DOHH2 (cell line): ENCODE measurements around the gene LAMA3.

Source experiments
- H3F3A ChIP-seq: fragments of 200-600 bp; sonication (generic), shearing (Covaris generic); 2 replicates; pipeline ENCODE4 v1.6.0; 2016; ENCODE audit warnings: antibody characterized with exemption, mild to moderate bottlenecking; ENCODE audit not compliant: control insufficient read depth, insufficient read depth
- H3K27ac ChIP-seq: fragments of 200-600 bp; sonication (generic); 2 replicates; pipeline ENCODE4 v1.5.1; 2014; ENCODE audit warnings: low read depth, mild to moderate bottlenecking, low read length, moderate library complexity
- H3K27me3 ChIP-seq: fragments of 200-600 bp; sonication (generic); 2 replicates; pipeline ENCODE4 v1.6.1; 2014; ENCODE audit warnings: mild to moderate bottlenecking, low read length, mixed read lengths; ENCODE audit not compliant: control insufficient read depth
- H3K36me3 ChIP-seq: fragments of 200-600 bp; sonication (generic); 2 replicates; pipeline ENCODE4 v1.6.1; 2014; ENCODE audit warnings: mild to moderate bottlenecking, low read length, moderate library complexity, mixed read lengths; ENCODE audit not compliant: control insufficient read depth
- H3K4me1 ChIP-seq: fragments of 200-600 bp; sonication (generic); 2 replicates; pipeline ENCODE4 v1.6.1; 2014; ENCODE audit warnings: mild to moderate bottlenecking, low read length, mixed read lengths; ENCODE audit not compliant: control insufficient read depth
- H3K4me2 ChIP-seq: fragments of 200-600 bp; sonication (generic); 2 replicates; pipeline ENCODE4 v1.6.0; 2014; ENCODE audit warnings: mild to moderate bottlenecking, low read length, moderate library complexity
- H3K4me3 ChIP-seq: fragments of 200-600 bp; sonication (generic); 2 replicates; pipeline ENCODE4 v1.5.1; 2014; ENCODE audit warnings: mild to moderate bottlenecking, low read length, mixed read lengths
- H3K79me2 ChIP-seq: fragments of 200-600 bp; sonication (generic); 2 replicates; pipeline ENCODE4 v1.6.1; 2014; ENCODE audit warnings: mild to moderate bottlenecking, low read length, mixed read lengths; ENCODE audit not compliant: control insufficient read depth
- H3K9me2 ChIP-seq: fragments of 200-600 bp; sonication (generic); replicated peaks from 2 replicates; pipeline ENCODE4 v1.6.1; 2014; ENCODE audit warnings: mild to moderate bottlenecking, low read length, mixed read lengths; ENCODE audit not compliant: control insufficient read depth
- H3K9me3 ChIP-seq: fragments of 200-600 bp; sonication (generic); 2 replicates; pipeline ENCODE4 v1.6.1; 2014; ENCODE audit warnings: antibody characterized with exemption, low read length, mixed read lengths; ENCODE audit not compliant: control insufficient read depth, insufficient read depth
- H4K20me1 ChIP-seq: fragments of 200-600 bp; sonication (generic); 2 replicates; pipeline ENCODE4 v1.6.0; 2014; ENCODE audit warnings: low read depth, mild to moderate bottlenecking, antibody characterized with exemption, low read length, moderate library complexity; ENCODE audit not compliant: control insufficient read depth, insufficient read depth
- EZH2phosphoT487 ChIP-seq: fragments of 200-600 bp; sonication (generic); IDR thresholded peaks from 2 replicates; pipeline ENCODE4 v1.6.1; 2017; ENCODE audit warnings: borderline replicate concordance, mild to moderate bottlenecking, antibody characterized with exemption, low read length, moderate library complexity, mixed read lengths
- TF ChIP-seq, protein P1 (sequence below): fragments of 200-600 bp; sonication (generic); IDR thresholded peaks from one replicate; pipeline ENCODE4 v1.5.1; 2014; ENCODE audit warnings: antibody characterized with exemption, mild to moderate bottlenecking, low read depth, low read length; ENCODE audit not compliant: poor library complexity, severe bottlenecking

The LAMA3 gene

DNA sequence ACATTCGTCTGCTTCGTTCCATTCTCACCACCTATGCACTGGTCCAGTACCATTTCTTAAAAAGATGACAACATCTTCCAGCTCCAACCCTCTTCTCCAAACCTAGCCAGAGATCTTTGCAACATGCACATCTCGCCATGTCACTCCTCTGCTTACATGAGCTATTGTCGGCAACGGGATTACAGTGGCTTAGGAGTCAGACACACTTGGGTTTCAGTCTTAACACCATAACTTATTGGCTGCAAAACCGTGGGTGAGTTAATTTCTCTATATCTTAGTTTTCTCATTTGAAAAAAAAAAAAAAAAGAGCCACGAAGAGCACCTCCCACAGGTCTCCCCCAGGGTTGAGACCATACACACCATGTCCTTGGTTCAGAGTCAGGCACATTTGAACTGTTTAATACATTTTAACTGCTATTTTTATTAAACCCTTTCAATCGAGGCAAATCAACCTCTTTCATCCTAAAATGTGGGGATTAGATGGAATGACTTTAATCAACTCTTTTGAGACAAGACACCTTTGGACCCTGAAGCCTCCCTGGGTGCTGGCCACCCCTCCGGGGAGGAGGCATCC is 27.4 kb upstream of the LAMA3 start:
- Histone ChIP-seq H3K9me2 (no peaks in the 10 kb centered on the region), H3K4me3 (no peak overlapping the region), H3K9me3 (no peaks in the 10 kb centered on the region), H3K4me1 (no peaks in the 10 kb centered on the region), H3K36me3 (no peaks in the 10 kb centered on the region), H4K20me1 (no peaks in the 10 kb centered on the region), H3F3A (no peaks in the 10 kb centered on the region), H3K79me2 (no peaks in the 10 kb centered on the region), H3K27me3 (peaks cover 36% of the 10 kb centered on the region), H3K27ac (no peak overlapping the region), H3K4me2 (no peak overlapping the region)
- no peak for TF ChIP-seq EZH2phosphoT487

DNA sequence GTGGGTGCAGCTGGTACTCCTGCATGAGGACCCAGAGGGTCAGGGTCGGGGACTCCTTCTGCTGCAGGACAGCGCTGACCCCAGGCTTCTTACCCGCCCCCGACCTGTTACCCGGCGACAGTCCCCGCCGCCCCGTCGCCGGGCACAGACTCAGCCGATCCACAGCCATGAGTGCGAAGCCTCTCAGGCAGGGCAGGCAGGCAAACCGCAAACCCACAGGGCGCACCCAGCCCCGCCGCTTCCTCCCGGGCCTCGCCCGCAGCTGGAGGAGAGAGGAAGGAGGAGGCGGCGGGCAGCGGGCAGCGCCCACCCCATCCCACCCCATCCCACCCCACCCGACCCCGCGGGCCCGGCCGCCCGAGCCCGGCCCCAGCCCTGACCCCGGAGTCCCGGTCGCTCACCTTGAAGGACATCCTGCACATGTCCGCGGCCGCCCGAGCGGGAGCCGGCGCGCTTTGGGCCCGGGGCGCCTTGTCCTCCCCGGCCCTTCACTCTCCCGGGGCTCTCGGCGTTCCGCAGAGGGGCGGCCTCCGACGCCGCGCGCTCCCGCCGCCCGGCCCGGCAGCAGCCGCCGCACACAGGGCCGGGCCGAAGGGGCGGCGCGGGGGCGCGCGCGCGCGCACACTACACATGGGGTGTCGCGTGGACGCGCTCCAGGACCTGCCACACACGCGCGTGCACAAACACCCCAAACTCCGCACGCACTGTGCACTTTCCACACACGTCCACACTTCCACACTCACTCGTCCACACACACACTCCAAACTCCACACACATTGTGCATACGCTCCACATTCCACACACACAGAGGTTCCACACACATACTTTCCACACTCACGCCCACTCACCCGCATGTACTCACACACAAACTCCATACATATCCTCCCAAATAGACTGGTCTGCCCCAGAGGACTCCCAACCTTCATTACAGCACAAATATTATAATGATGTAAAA is 26.7 kb upstream of the LAMA3 start, which contains the start of gene ANKRD29:
TSS of gene ANKRD29 (minus strand) at position 603 of the 955 bp plus-strand sequence. CDS start at position 422, 181 bp downstream.
- Histone ChIP-seq H3K4me3 (no peak within 1 kb of the TSS), H3K27ac (no peak within 1 kb of the TSS), H4K20me1 (no peaks in the 10 kb centered on the region)

DNA sequence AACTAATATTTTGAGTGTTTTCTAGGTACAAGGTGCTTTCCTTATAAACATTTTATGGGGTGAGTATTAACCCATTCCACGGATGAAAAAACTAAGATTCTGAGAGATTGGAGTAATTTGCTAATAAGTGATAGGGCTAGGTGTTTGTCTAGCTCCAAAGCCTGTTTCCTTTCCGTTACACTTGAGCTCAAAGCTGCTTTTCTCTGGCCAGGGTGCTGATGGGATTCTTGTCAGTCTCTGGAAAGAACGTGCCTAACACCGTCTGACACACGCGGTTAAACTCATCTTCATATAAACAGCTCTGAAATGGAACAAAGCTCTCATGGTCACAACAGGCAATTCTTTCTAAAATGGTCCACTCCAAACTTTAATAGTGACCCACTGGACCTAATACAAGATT is 24.6 kb upstream of the LAMA3 start:
- Histone ChIP-seq H3K9me3 (no peaks in the 10 kb centered on the region), H3K27me3 (peaks cover 33% of the 10 kb centered on the region), H3K4me3 (no peak overlapping the region), H3F3A (no peaks in the 10 kb centered on the region), H3K4me2 (no peak overlapping the region), H3K36me3 (no peaks in the 10 kb centered on the region), H3K27ac (no peak overlapping the region), H3K9me2 (no peaks in the 10 kb centered on the region), H3K4me1 (no peaks in the 10 kb centered on the region), H4K20me1 (no peaks in the 10 kb centered on the region), H3K79me2 (no peaks in the 10 kb centered on the region)
- TF ChIP-seq, protein P1, sequence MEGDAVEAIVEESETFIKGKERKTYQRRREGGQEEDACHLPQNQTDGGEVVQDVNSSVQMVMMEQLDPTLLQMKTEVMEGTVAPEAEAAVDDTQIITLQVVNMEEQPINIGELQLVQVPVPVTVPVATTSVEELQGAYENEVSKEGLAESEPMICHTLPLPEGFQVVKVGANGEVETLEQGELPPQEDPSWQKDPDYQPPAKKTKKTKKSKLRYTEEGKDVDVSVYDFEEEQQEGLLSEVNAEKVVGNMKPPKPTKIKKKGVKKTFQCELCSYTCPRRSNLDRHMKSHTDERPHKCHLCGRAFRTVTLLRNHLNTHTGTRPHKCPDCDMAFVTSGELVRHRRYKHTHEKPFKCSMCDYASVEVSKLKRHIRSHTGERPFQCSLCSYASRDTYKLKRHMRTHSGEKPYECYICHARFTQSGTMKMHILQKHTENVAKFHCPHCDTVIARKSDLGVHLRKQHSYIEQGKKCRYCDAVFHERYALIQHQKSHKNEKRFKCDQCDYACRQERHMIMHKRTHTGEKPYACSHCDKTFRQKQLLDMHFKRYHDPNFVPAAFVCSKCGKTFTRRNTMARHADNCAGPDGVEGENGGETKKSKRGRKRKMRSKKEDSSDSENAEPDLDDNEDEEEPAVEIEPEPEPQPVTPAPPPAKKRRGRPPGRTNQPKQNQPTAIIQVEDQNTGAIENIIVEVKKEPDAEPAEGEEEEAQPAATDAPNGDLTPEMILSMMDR = no peak
- TF ChIP-seq EZH2phosphoT487 = no peak

More for the DNA sequence above, 26.7 kb upstream of the LAMA3 start, which contains the start of gene ANKRD29:
- Histone ChIP-seq H3F3A (no peaks in the 10 kb centered on the region), H3K9me3 (no peaks in the 10 kb centered on the region), H3K36me3 (no peaks in the 10 kb centered on the region), H3K27me3 (peaks cover 36% of the 10 kb centered on the region), H3K79me2 (no peaks in the 10 kb centered on the region), H3K4me2 (no peak within 1 kb of the TSS), H3K4me1 (no peaks in the 10 kb centered on the region), H3K9me2 (no peaks in the 10 kb centered on the region)
- TF ChIP-seq, protein P1 = no peak
- TF ChIP-seq EZH2phosphoT487 = 0 out of 2 replicates have a peak, but pooled peaks have one; percentile 57
